PC-3 (cell line): Measurements from ENCODE around the gene MAP3K9. TPM values are rescaled to one million over a fixed set of nuclear protein-coding genes. Genes with fewer than 3 reads are reported as not detected.

Experiments used
- ATAC-seq: fragments of 200-7000 bp; cut with Tn5 transposase; 2 replicates; pipeline ENCODE4 v1.9.1; 2020; ENCODE audit warnings: mild to moderate bottlenecking, moderate library complexity
- BruUV-seq: library from RNA; stranded (reverse); fragments of 400-500 nt; replicated peaks from 2 replicates; lab custom pipeline; 2021; lab: Mats Ljungman, UMichigan
- CTCF ChIA-PET: fragments of 300-600 bp; sonication (Branson Sonifier 250); formaldehyde crosslinking; loops from one replicate; lab custom pipeline; 2022; ENCODE audit warnings: antibody characterized with exemption; lab: Charles Lee
- POLR2A ChIA-PET: fragments of 300-600 bp; sonication (Branson Sonifier 250); formaldehyde crosslinking; loops from one replicate; lab custom pipeline; 2022; ENCODE audit warnings: antibody characterized with exemption; ENCODE audit not compliant: unreplicated experiment; lab: Charles Lee
- DNase-seq: peaks from one replicate; pipeline ENCODE4 v3.0.0-alpha.2; 2015
- H2AFZ ChIP-seq: fragments of 300-600 bp; sonication (generic); 2 replicates; pipeline ENCODE4 v1.6.0; 2016; ENCODE audit warnings: antibody characterized with exemption, low read length
- H3F3A ChIP-seq: fragments of 300-600 bp; sonication (generic); one replicate; pipeline ENCODE4 v1.6.0; 2017; ENCODE audit warnings: antibody characterized with exemption, low read length, control low read depth, mild to moderate bottlenecking; ENCODE audit not compliant: unreplicated experiment
- H3K27ac ChIP-seq: fragments of 300-600 bp; sonication (generic); 2 replicates; pipeline ENCODE4 v1.5.1; 2016; ENCODE audit warnings: mild to moderate bottlenecking, low read length
- H3K27me3 ChIP-seq: fragments of 300-600 bp; sonication (generic); 2 replicates; pipeline ENCODE4 v1.6.1; 2016; ENCODE audit warnings: low read length, mixed read lengths
- H3K36me3 ChIP-seq: fragments of 300-600 bp; sonication (generic); 2 replicates; pipeline ENCODE4 v1.6.1; 2016; ENCODE audit warnings: low read depth, mixed run types, low read length, mixed read lengths
- H3K4me1 ChIP-seq: fragments of 300-600 bp; sonication (generic); 2 replicates; pipeline ENCODE4 v1.5.1; 2016; ENCODE audit warnings: low read length; ENCODE audit not compliant: insufficient read depth
- H3K4me2 ChIP-seq: fragments of 300-600 bp; sonication (generic); 2 replicates; pipeline ENCODE4 v1.6.0; 2016; ENCODE audit warnings: low read length
- H3K4me3 ChIP-seq: fragments of 300-600 bp; sonication (generic); 2 replicates; pipeline ENCODE4 v1.5.1; 2016; ENCODE audit warnings: mild to moderate bottlenecking, low read length, mixed read lengths
- H3K79me2 ChIP-seq: fragments of 300-600 bp; sonication (generic); 2 replicates; pipeline ENCODE4 v1.6.1; 2017; ENCODE audit warnings: low read length, mixed read lengths
- H3K9ac ChIP-seq: fragments of 300-600 bp; sonication (generic); 2 replicates; pipeline ENCODE4 v1.6.0; 2016; ENCODE audit warnings: mild to moderate bottlenecking, low read length
- H3K9me2 ChIP-seq: fragments of 300-600 bp; sonication (generic); replicated peaks from 2 replicates; pipeline ENCODE4 v1.6.1; 2016; ENCODE audit warnings: mixed run types, low read length, mixed read lengths
- H3K9me3 ChIP-seq: fragments of 300-600 bp; sonication (generic); 2 replicates; pipeline ENCODE4 v1.6.1; 2016; ENCODE audit warnings: low read length, mixed read lengths
- H4K20me1 ChIP-seq: fragments of 300-600 bp; sonication (generic); 2 replicates; pipeline ENCODE4 v1.6.1; 2016; ENCODE audit warnings: low read length, mixed read lengths
- EZH2 ChIP-seq: fragments of 300-600 bp; sonication (generic); IDR thresholded peaks from one replicate; pipeline ENCODE4 v1.6.1; 2017; ENCODE audit warnings: antibody characterized with exemption, mild to moderate bottlenecking, low read length; ENCODE audit not compliant: unreplicated experiment
- EZH2phosphoT487 ChIP-seq: fragments of 300-600 bp; sonication (generic); IDR thresholded peaks from 2 replicates; pipeline ENCODE4 v1.6.1; 2018; ENCODE audit warnings: mild to moderate bottlenecking, antibody characterized with exemption, low read length, borderline replicate concordance
- intact Hi-C: fragments of 100-400 bp; cut with micrococcal nuclease; formaldehyde crosslinking; loops from 2 replicates; pipeline ENCODE4 v1.9.0; 2023
- total RNA-seq: library from RNA; depleted of rRNA; stranded (reverse); fragments of >200 nt; gene quantifications from 2 replicates; pipeline ENCODE4 v1.2.3, GENCODE V29; 2014; rRNA removed
- TF ChIP-seq, protein P1 (sequence below): fragments of 300-600 bp; sonication (generic); conservative IDR thresholded peaks from 2 replicates; pipeline ENCODE4 v1.5.1; 2017; ENCODE audit warnings: antibody characterized with exemption, low read depth, mild to moderate bottlenecking, low read length

MAP3K9 gene
- total RNA-seq, 1 experiment from 2014 or later: 13.4 TPM

- ATAC-seq (no peak), DNase-seq (no peak)
- Histone ChIP-seq H3K27me3 (no peaks in the 10 kb centered on the region), H3K4me1 (no peaks in the 10 kb centered on the region), H3K4me2 (no peak overlapping the region), H3K9ac (no peak overlapping the region), H3K4me3 (no peak overlapping the region), H3F3A (no peaks in the 10 kb centered on the region), H3K9me2 (no peaks in the 10 kb centered on the region), H3K79me2 (no peaks in the 10 kb centered on the region), H3K9me3 (no peaks in the 10 kb centered on the region), H2AFZ (no peak overlapping the region), H3K27ac (no peak overlapping the region), H4K20me1 (no peaks in the 10 kb centered on the region), H3K36me3 (no peaks in the 10 kb centered on the region)
- CTCF ChIA-PET: no interaction called here
- intact Hi-C loops: no loop called here
- BruUV-seq: no TSS peak
- POLR2A ChIA-PET: no interaction called here
- TF ChIP-seq EZH2phosphoT487 (no peak), EZH2 (no peak)
- TF ChIP-seq, protein P1, sequence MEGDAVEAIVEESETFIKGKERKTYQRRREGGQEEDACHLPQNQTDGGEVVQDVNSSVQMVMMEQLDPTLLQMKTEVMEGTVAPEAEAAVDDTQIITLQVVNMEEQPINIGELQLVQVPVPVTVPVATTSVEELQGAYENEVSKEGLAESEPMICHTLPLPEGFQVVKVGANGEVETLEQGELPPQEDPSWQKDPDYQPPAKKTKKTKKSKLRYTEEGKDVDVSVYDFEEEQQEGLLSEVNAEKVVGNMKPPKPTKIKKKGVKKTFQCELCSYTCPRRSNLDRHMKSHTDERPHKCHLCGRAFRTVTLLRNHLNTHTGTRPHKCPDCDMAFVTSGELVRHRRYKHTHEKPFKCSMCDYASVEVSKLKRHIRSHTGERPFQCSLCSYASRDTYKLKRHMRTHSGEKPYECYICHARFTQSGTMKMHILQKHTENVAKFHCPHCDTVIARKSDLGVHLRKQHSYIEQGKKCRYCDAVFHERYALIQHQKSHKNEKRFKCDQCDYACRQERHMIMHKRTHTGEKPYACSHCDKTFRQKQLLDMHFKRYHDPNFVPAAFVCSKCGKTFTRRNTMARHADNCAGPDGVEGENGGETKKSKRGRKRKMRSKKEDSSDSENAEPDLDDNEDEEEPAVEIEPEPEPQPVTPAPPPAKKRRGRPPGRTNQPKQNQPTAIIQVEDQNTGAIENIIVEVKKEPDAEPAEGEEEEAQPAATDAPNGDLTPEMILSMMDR: no peak
These were observed 125.3 kb downstream of the MAP3K9 start for GRCh38 chr14:70683983-70684382.

DNA sequence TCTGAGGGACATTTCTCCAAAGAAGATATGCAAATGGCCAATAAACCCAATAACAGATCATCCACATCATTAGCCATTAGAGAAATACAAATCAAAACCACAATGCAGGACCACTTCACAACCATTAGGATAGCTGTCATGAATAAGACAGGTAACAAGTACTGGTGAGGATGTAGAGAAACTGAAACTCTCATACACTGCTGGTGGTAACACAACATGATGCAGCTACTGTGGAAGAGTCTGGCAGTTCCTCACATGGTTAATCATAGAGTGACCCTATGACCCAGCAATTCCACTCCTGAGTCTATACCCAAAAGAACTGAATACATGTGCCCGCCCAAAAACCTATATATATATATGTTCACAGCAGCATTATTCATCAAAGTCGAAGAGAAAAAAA, 128.6 kb downstream of the MAP3K9 start:
- no peak for TF ChIP-seq EZH2
- no peak for TF ChIP-seq EZH2phosphoT487
- TF ChIP-seq, protein P1: no peak
- DNase-seq (no peak), ATAC-seq (no peak)
- Histone ChIP-seq H3K9ac (no peak overlapping the region), H3K9me2 (no peaks in the 10 kb centered on the region), H3K27me3 (no peaks in the 10 kb centered on the region), H4K20me1 (no peaks in the 10 kb centered on the region), H2AFZ (no peak overlapping the region), H3K4me2 (no peak overlapping the region), H3K36me3 (no peaks in the 10 kb centered on the region), H3K79me2 (no peaks in the 10 kb centered on the region), H3K9me3 (no peaks in the 10 kb centered on the region), H3F3A (no peaks in the 10 kb centered on the region), H3K27ac (no peak overlapping the region), H3K4me1 (no peaks in the 10 kb centered on the region), H3K4me3 (no peak overlapping the region)
- intact Hi-C loops: no loop called here
- POLR2A ChIA-PET: no interaction called here
- CTCF ChIA-PET: no interaction called here
- no TSS peak for BruUV-seq

DNA sequence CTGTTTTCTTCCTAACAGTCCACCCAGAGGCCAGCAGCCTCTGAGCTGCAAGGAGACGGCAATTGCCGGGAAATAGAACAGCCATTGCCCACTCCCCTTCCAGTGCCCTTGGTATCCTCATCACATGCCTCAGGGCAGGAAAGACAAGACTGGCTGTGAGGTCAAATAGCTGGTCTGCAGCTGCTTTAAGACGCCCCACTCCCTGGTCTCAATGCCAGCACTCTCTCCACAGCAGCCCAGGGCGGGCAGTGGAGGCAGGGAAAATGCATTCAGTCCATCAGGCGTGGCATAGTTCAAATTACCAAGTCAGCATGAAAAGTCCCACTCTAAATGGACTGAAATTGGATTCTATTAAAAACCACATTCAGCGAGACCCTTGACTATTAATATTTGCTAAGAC, 132.0 kb downstream of the MAP3K9 start:
- ATAC-seq (no peak), DNase-seq (no peak)
- TF ChIP-seq EZH2phosphoT487 (no peak), EZH2 (no peak)
- TF ChIP-seq, protein P1: no peak
- Histone ChIP-seq H4K20me1 (no peaks in the 10 kb centered on the region), H3K9ac (no peak overlapping the region), H3K79me2 (no peaks in the 10 kb centered on the region), H3K9me3 (no peaks in the 10 kb centered on the region), H3K27me3 (no peaks in the 10 kb centered on the region), H3K4me2 (no peak overlapping the region), H3K4me1 (no peaks in the 10 kb centered on the region), H2AFZ (no peak overlapping the region), H3K27ac (no peak overlapping the region), H3F3A (no peaks in the 10 kb centered on the region), H3K4me3 (no peak overlapping the region), H3K36me3 (no peaks in the 10 kb centered on the region), H3K9me2 (no peaks in the 10 kb centered on the region)
- ChIA-PET POLR2A (no interaction called here), CTCF (no interaction called here)
- no TSS peak for BruUV-seq
- intact Hi-C loops: no loop called here

Other genes starting within 250 kb of the MAP3K9 start
- gene MED6, start 208.9 kb downstream of the MAP3K9 start, total RNA-seq: 37.8 and 46.9 TPM in 2 replicates
- gene TTC9, start 167.6 kb downstream of the MAP3K9 start, total RNA-seq: 3.6 and 4.1 TPM in 2 replicates
- 21.5 and 23.3 TPM in 2 replicates for gene PCNX1, start 97.9 kb upstream of the MAP3K9 start, total RNA-seq